ENCODE results near the gene EIF4G3. TPM values are rescaled to one million over a fixed set of nuclear protein-coding genes. Genes with fewer than 3 reads are reported as not detected.

The EIF4G3 gene
- total and polyA plus RNA-seq, 2 of the 8 experiments (the other 6 are each of a cell fraction or from before 2014, with no cell fraction given) = 47.5 to 66.6 TPM

- Histone ChIP-seq H3K79me1 (ENCODE audit: low read depth, low read length) (no peaks in the 10 kb centered on the region; the same call in 1 of the 2 replicates), H3K18ac (ENCODE audit: extremely low read depth, low read length) (no peak overlapping the region), H2BK15ac (ENCODE audit: low read length) (no peak overlapping the region), H3K27ac (ENCODE audit: low read depth, low read length) (no peak overlapping the region), H3K4me2 (ENCODE audit: insufficient read depth in 1 of 2, low read depth in 2 of 2, low read length in 2 of 2) (no peak overlapping the region), H2BK12ac (ENCODE audit: low read depth, low read length) (no peak overlapping the region), H3K4ac (replicated peaks; ENCODE audit: insufficient read length, low read depth, low read length) (no peak overlapping the region), H4K8ac (ENCODE audit: extremely low read depth, insufficient read depth, low read length) (no peak overlapping the region), H4K5ac (ENCODE audit: insufficient read length, low read depth, low read length) (no peak overlapping the region), H4K20me1 (replicated peaks in 1 of 2; ENCODE audit: control insufficient read depth in 1 of 2, insufficient read depth in 2 of 2, low read length in 2 of 2) (no peaks in the 10 kb centered on the region), H3K23ac (ENCODE audit: insufficient read length) (no peak overlapping the region), H3K56ac (replicated peaks; ENCODE audit: insufficient read length, low read depth, low read length) (no peak overlapping the region), H3K4me3 (ENCODE audit: extremely low read depth in 1 of 4, insufficient read depth in 2 of 4, low read depth in 3 of 4, low read length in 4 of 4) (no peak overlapping the region), H3K79me2 (ENCODE audit: control insufficient read depth in 1 of 2, insufficient read depth in 2 of 2, low read length in 2 of 2) (peaks cover 0 to 40% of the 10 kb centered on the region in 2 experiments; a peak in 2 of 4 replicates), H3K23me2 (ENCODE audit: low read depth, low read length) (no peaks in the 10 kb centered on the region), H3K9ac (replicated peaks in 1 of 4; ENCODE audit: extremely low read depth in 1 of 4, low read depth in 3 of 4, low read length in 3 of 4) (no peak overlapping the region), H3K4me1 (replicated peaks in 1 of 4; ENCODE audit: control insufficient read depth in 3 of 4, insufficient read depth in 4 of 4, low read length in 3 of 4) (peaks cover 0 to 3% (median 0%) of the 10 kb centered on the region in 4 experiments; a peak in 1 of 7 replicates), H2AK5ac (ENCODE audit: low read depth, low read length) (no peak overlapping the region), H3K14ac (ENCODE audit: insufficient read length) (no peak overlapping the region), H2BK20ac (ENCODE audit: low read length) (no peak overlapping the region), H2AFZ (ENCODE audit: low read length) (no peak overlapping the region), H4K91ac (replicated peaks; ENCODE audit: insufficient read length, low read length) (no peak overlapping the region), H3K9me3 (ENCODE audit: insufficient read depth in 2 of 2, low read depth in 1 of 2, low read length in 1 of 2) (peaks cover 0 to 12% of the 10 kb centered on the region in 2 experiments; a peak in 1 of 4 replicates), H2BK5ac (ENCODE audit: low read depth, low read length) (no peak overlapping the region), H3K36me3 (ENCODE audit: control insufficient read depth in 2 of 4, insufficient read depth in 4 of 4, low read length in 3 of 4) (peaks cover 0 to 4% (median 0%) of the 10 kb centered on the region in 4 experiments; a peak in 2 of 8 replicates), H3K27me3 (replicated peaks in 1 of 4; ENCODE audit: control insufficient read depth in 3 of 4, extremely low read depth in 1 of 4, insufficient read depth in 3 of 4, low read length in 3 of 4) (no peaks in the 10 kb centered on the region), H2BK120ac (replicated peaks; ENCODE audit: low read depth, low read length) (no peak overlapping the region)
- FAIRE-seq = no peak
- DNase-seq (ENCODE audit: low read depth in 1 of 2, low spot score in 2 of 2) = no peak
- POLR2A ChIA-PET (ENCODE audit: partially characterized antibody) = no interaction called here
- WGBS, 2 experiments (ENCODE audit: extremely low coverage in 1 of 2, insufficient coverage in 1 of 2, insufficient read length in 1 of 2, insufficient replicate concordance in 2 of 2, low coverage in 1 of 2, low lambda C conversion rate in 2 of 2, missing lambda C conversion rate in 1 of 2) = 90% methylated on average over 4 of the region's 4 CpGs; no CpG with 5 or more reads in 1 of the 2 experiments
- CTCF ChIA-PET (ENCODE audit: partially characterized antibody) = no interaction called here
- TF ChIP-seq KDM4A (IDR thresholded peaks at IDR 0.05; ENCODE audit: low read depth, low read length, severe bottlenecking) = no peak
- TF ChIP-seq CHD1 (IDR thresholded peaks at IDR 0.05; ENCODE audit: low read depth, low read length) = no peak
- TF ChIP-seq CHD2 (IDR thresholded peaks at IDR 0.05; ENCODE audit: low read length) = no peak
- TF ChIP-seq USF2 (IDR thresholded peaks at IDR 0.05; ENCODE audit: low read length) = no peak
- TF ChIP-seq FOSL1 (IDR thresholded peaks at IDR 0.05; ENCODE audit: insufficient read depth, low read depth, low read length) = no peak
These were observed 155.4 kb downstream of the EIF4G3 start for GRCh38 chr1:21021311-21021710.
